Measurements from ENCODE around the gene ZNF287.

ZNF287 gene

GRCh38 chr17:16516594-16517051 is 52.4 kb downstream of the ZNF287 start:
- peak; percentile 73 to 90 for DNase-seq

GRCh38 chr17:16515933-16516332 is 53.1 kb downstream of the ZNF287 start:
- DNase-seq, result peak in 1 of 2 donors; percentile 19

- DNase-seq, result peak; percentile 54 to 76
Observed at GRCh38 chr17:16513873-16514272, 55.1 kb downstream of the ZNF287 start.

GRCh38 chr17:16512011-16512410 is 57.0 kb downstream of the ZNF287 start:
- peak in 1 of 2 donors; percentile 13 for DNase-seq

GRCh38 chr17:16511593-16511992 is 57.4 kb downstream of the ZNF287 start:
- no peak for DNase-seq

GRCh38 chr17:16507918-16508533 is 61.0 kb downstream of the ZNF287 start:
- peak; percentile 21 to 40 for DNase-seq

- no peak for DNase-seq
Observed at GRCh38 chr17:16506188-16506587, 62.8 kb downstream of the ZNF287 start.

- DNase-seq, result no peak
Observed at GRCh38 chr17:16504984-16505383, 64.0 kb downstream of the ZNF287 start.
